Measurements from ENCODE around the gene R3HDM4.
A peak's percentile ranks its signal among the peaks of the same experiment; 100 is the strongest.

R3HDM4 gene

GRCh38 chr19:867301-867793 lies 45.7 kb downstream of the R3HDM4 start:
- no peak overlapping the region for H3K4me3 ChIP-seq (replicated peaks; ENCODE audit: low read depth, low read length)
- no peak for TF ChIP-seq CTCF (IDR thresholded peaks at IDR 0.05; ENCODE audit: low read depth, low read length, missing control alignments)
- no peak for DNase-seq (ENCODE audit: extremely low read depth, low read depth)

- no peak for TF ChIP-seq CTCF (IDR thresholded peaks at IDR 0.05; ENCODE audit: low read depth, low read length, missing control alignments)
- DNase-seq (ENCODE audit: extremely low read depth, low read depth) = no peak
- no peak overlapping the region for H3K4me3 ChIP-seq (replicated peaks; ENCODE audit: low read depth, low read length)
These were observed 46.2 kb downstream of the R3HDM4 start for GRCh38 chr19:866769-867300.

- no peak for DNase-seq (ENCODE audit: extremely low read depth, low read depth)
- TF ChIP-seq CTCF (IDR thresholded peaks at IDR 0.05; ENCODE audit: low read depth, low read length, missing control alignments) = no peak
- H3K4me3 ChIP-seq (replicated peaks; ENCODE audit: low read depth, low read length) = no peak overlapping the region
These were observed 49.8 kb downstream of the R3HDM4 start for GRCh38 chr19:863315-863620.

- TF ChIP-seq CTCF (IDR thresholded peaks at IDR 0.05; ENCODE audit: low read depth, low read length, missing control alignments) = no peak
- H3K4me3 ChIP-seq (replicated peaks; ENCODE audit: low read depth, low read length) = no peak overlapping the region
- DNase-seq (ENCODE audit: extremely low read depth, low read depth) = no peak
These were observed 50.3 kb downstream of the R3HDM4 start for GRCh38 chr19:862581-863314.

- TF ChIP-seq CTCF (IDR thresholded peaks at IDR 0.05; ENCODE audit: low read depth, low read length, missing control alignments) = peak; percentile 10
- H3K4me3 ChIP-seq (replicated peaks; ENCODE audit: low read depth, low read length) = no peak overlapping the region
- no peak for DNase-seq (ENCODE audit: extremely low read depth, low read depth)
These were observed 51.1 kb downstream of the R3HDM4 start for GRCh38 chr19:861756-862580.

- DNase-seq (ENCODE audit: extremely low read depth, low read depth) = no peak
- no peak for TF ChIP-seq CTCF (IDR thresholded peaks at IDR 0.05; ENCODE audit: low read depth, low read length, missing control alignments)
- no peak overlapping the region for H3K4me3 ChIP-seq (replicated peaks; ENCODE audit: low read depth, low read length)
These were observed 51.8 kb downstream of the R3HDM4 start for GRCh38 chr19:861141-861755.

Data from HFF-Myc (cell line).